ENCODE results near the gene ZNF180. TPM values are rescaled to one million over a fixed set of nuclear protein-coding genes. Genes with fewer than 3 reads are reported as not detected.

The ZNF180 gene
- total and polyA plus RNA-seq, 2 donors (not counting 3 experiments of a cell fraction or from before 2014, with no cell fraction given): 2.1 to 8.6 TPM

Other genes starting within 250 kb of the ZNF180 start
- 0.76 and 0.88 TPM in 2 replicates for gene ZNF233, start 240.6 kb downstream of the ZNF180 start, total RNA-seq
- gene ZNF233, start 240.6 kb downstream of the ZNF180 start, polyA plus RNA-seq: 0.15 and 0.25 TPM in 2 replicates
- gene ZNF235, start 195.5 kb downstream of the ZNF180 start, total RNA-seq: 5.2 TPM in 2 replicates
- gene ZNF235, start 195.5 kb downstream of the ZNF180 start, polyA plus RNA-seq: 1.8 and 2.0 TPM in 2 replicates
- gene ZNF112, start 143.8 kb downstream of the ZNF180 start, total RNA-seq: 4.6 and 7.5 TPM in 2 replicates
- 1.2 and 2.0 TPM in 2 replicates for gene ZNF112, start 143.8 kb downstream of the ZNF180 start, polyA plus RNA-seq
- gene ZNF285, start 98.9 kb downstream of the ZNF180 start, total RNA-seq: 3.6 and 4.6 TPM in 2 replicates
- gene ZNF285, start 98.9 kb downstream of the ZNF180 start, polyA plus RNA-seq: 0.76 and 0.90 TPM in 2 replicates
- 6.0 and 8.8 TPM in 2 replicates for gene ZNF229, start 52.0 kb downstream of the ZNF180 start, total RNA-seq
- gene ZNF229, start 52.0 kb downstream of the ZNF180 start, polyA plus RNA-seq: 2.4 and 2.7 TPM in 2 replicates
- gene CEACAM20, start 29.2 kb upstream of the ZNF180 start, total RNA-seq: not detected in 2 replicates
- 0.06 TPM in 2 replicates for gene CEACAM20, start 29.2 kb upstream of the ZNF180 start, polyA plus RNA-seq
- gene IGSF23, start 113.0 kb upstream of the ZNF180 start, total RNA-seq: 0.35 TPM in 1 of 2 replicates, not detected in the other
- gene IGSF23, start 113.0 kb upstream of the ZNF180 start, polyA plus RNA-seq: 0.73 and 0.81 TPM in 2 replicates
- gene PVR, start 143.4 kb upstream of the ZNF180 start, total RNA-seq: 133 and 199 TPM in 2 replicates
- 226 and 276 TPM in 2 replicates for gene PVR, start 143.4 kb upstream of the ZNF180 start, polyA plus RNA-seq
- gene CEACAM19, start 171.0 kb upstream of the ZNF180 start, total RNA-seq: 9.9 and 13.0 TPM in 2 replicates
- gene CEACAM19, start 171.0 kb upstream of the ZNF180 start, polyA plus RNA-seq: 14.5 and 23.2 TPM in 2 replicates
- gene CEACAM16, start 198.6 kb upstream of the ZNF180 start, total RNA-seq: not detected in 2 replicates
- gene CEACAM16, start 198.6 kb upstream of the ZNF180 start, polyA plus RNA-seq: not detected in 2 replicates
- gene BCL3, start 248.2 kb upstream of the ZNF180 start, total RNA-seq: 24.0 and 26.9 TPM in 2 replicates
- 11.0 and 15.3 TPM in 2 replicates for gene BCL3, start 248.2 kb upstream of the ZNF180 start, polyA plus RNA-seq

Measured in endothelial cell of umbilical vein (primary cell).